SK-N-SH (cell line): ENCODE measurements around the gene CDC25B. TPM values are rescaled to one million over a fixed set of nuclear protein-coding genes. Genes with fewer than 3 reads are reported as not detected.

Source experiments
- CTCF ChIA-PET: fragments of 300-600, 350-600 bp; formaldehyde crosslinking; extraction: SDS; loops from one replicate; lab custom pipeline; 2021; lab: Yijun Ruan, JAX
- POLR2A ChIA-PET: fragments of 350-600 bp; sonication (Branson Sonifier 250); formaldehyde crosslinking; extraction: SDS; loops from one replicate; lab custom pipeline; 2020; ENCODE audit warnings: antibody characterized with exemption, inconsistent platforms; lab: Yijun Ruan, JAX
- DNase-seq: peaks from one replicate; pipeline ENCODE4 v3.0.0; 2012
- H2AFZ ChIP-seq: fragments of 200-600 bp; sonication (generic); 2 replicates; pipeline ENCODE4 v1.8.1; 2016; ENCODE audit warnings: antibody characterized with exemption, mild to moderate bottlenecking, low read depth
- H3F3A ChIP-seq: fragments of 200-600 bp; sonication (generic); replicated peaks from 2 replicates; pipeline ENCODE3; 2016; ENCODE audit warnings: antibody characterized with exemption, mild to moderate bottlenecking; ENCODE audit not compliant: insufficient read depth
- H3K27ac ChIP-seq, 2 experiments: fragments of 200-500 bp in 1 of 2; fragments of 200-600 bp in 1 of 2; sonication (Bioruptor generic) in 1 of 2; sonication (generic), shearing (Covaris generic) in 1 of 2; 2 replicates each; pipeline versions ENCODE4 v1.5.1 to v1.6.1; 2014 to 2016; ENCODE audit warnings: low read depth in 2 of 2, inconsistent platforms in 1 of 2, low read length in 1 of 2, mild to moderate bottlenecking in 1 of 2, mixed read lengths in 1 of 2
- H3K27me3 ChIP-seq: fragments of 200-600 bp; sonication (generic), shearing (Covaris generic); 2 replicates; pipeline ENCODE4 v1.6.1; 2016; ENCODE audit warnings: mixed run types; ENCODE audit not compliant: insufficient read depth
- H3K36me3 ChIP-seq, 2 experiments: fragments of 200-500 bp in 1 of 2; fragments of 200-600 bp in 1 of 2; sonication (Bioruptor generic) in 1 of 2; sonication (generic) in 1 of 2; replicated peaks in 1 of 2; 2 replicates each; pipeline versions ENCODE3 to v1.5.1; 2014 to 2016; ENCODE audit warnings: low read length in 1 of 2, mild to moderate bottlenecking in 1 of 2; ENCODE audit not compliant: insufficient read depth in 2 of 2, control insufficient read depth in 1 of 2
- H3K4me1 ChIP-seq, 2 experiments: fragments of 200-500 bp in 1 of 2; fragments of 200-600 bp in 1 of 2; sonication (Bioruptor generic) in 1 of 2; sonication (generic), shearing (Covaris generic) in 1 of 2; 2 replicates each; pipeline versions ENCODE4 v1.5.1 to v1.6.1; 2014 to 2016; ENCODE audit warnings: low read depth in 1 of 2, low read length in 1 of 2, mixed run types in 1 of 2; ENCODE audit not compliant: insufficient read depth in 2 of 2, control insufficient read depth in 1 of 2
- H3K4me2 ChIP-seq: fragments of 200-600 bp; sonication (generic), shearing (Covaris generic); 2 replicates; pipeline ENCODE4 v1.6.1; 2017; ENCODE audit warnings: mixed run types
- H3K4me3 ChIP-seq, 2 experiments: fragments of 200-500 bp in 1 of 2; fragments of 200-600 bp in 1 of 2; sonication (Bioruptor generic) in 1 of 2; sonication (generic), shearing (Covaris generic) in 1 of 2; 2 replicates each; pipeline versions ENCODE4 v1.5.1 to v1.8.1; 2014 to 2016; ENCODE audit warnings: low read depth in 2 of 2, inconsistent platforms in 1 of 2, low read length in 1 of 2, mild to moderate bottlenecking in 1 of 2, mixed read lengths in 1 of 2, moderate library complexity in 1 of 2
- H3K79me2 ChIP-seq: fragments of 200-600 bp; sonication (generic); 2 replicates; pipeline ENCODE4 v1.8.1; 2017; ENCODE audit warnings: mild to moderate bottlenecking; ENCODE audit not compliant: insufficient read depth
- H3K9ac ChIP-seq: fragments of 200-600 bp; sonication (generic); 2 replicates; pipeline ENCODE4 v1.6.1; 2017; ENCODE audit warnings: mixed run types
- H3K9me2 ChIP-seq: fragments of 200-600 bp; sonication (generic); 2 replicates; pipeline ENCODE4 v1.6.1; 2017; ENCODE audit warnings: mixed run types
- H3K9me3 ChIP-seq: fragments of 200-600 bp; sonication (generic); 2 replicates; pipeline ENCODE4 v1.6.1; 2017; ENCODE audit warnings: mixed run types, mild to moderate bottlenecking, moderate library complexity
- H4K20me1 ChIP-seq: fragments of 200-600 bp; sonication (generic); 2 replicates; pipeline ENCODE4 v1.6.1; 2017; ENCODE audit warnings: mild to moderate bottlenecking, mixed run types; ENCODE audit not compliant: insufficient read depth
- CHD2 ChIP-seq: fragments of 150-350 bp; IDR thresholded peaks from 2 replicates; pipeline ENCODE4 v1.6.1; 2018; ENCODE audit warnings: low read length; ENCODE audit not compliant: partially characterized antibody
- CTCF ChIP-seq: fragments of 200-600 bp; sonication (generic); IDR thresholded peaks from 2 replicates; pipeline ENCODE4 v1.6.1; 2017; ENCODE audit warnings: antibody characterized with exemption, mild to moderate bottlenecking, moderate library complexity
- FOXJ3 ChIP-seq: sonication (generic); formaldehyde crosslinking; IDR thresholded peaks from 2 replicates; pipeline ENCODE4 v1.5.1; 2020; ENCODE audit warnings: mild to moderate bottlenecking, missing genetic modification reagents
- GATA2 ChIP-seq: sonication (generic); formaldehyde crosslinking; IDR thresholded peaks from 2 replicates; pipeline ENCODE4 v1.5.0; 2020; ENCODE audit warnings: mild to moderate bottlenecking, missing genetic modification reagents
- JUND ChIP-seq: IDR thresholded peaks from 2 replicates; pipeline ENCODE4 v1.4.0; 2012
- MEF2A ChIP-seq: IDR thresholded peaks from 2 replicates; pipeline ENCODE4 v1.4.0; 2012; ENCODE audit warnings: low read depth, borderline replicate concordance
- RCOR1 ChIP-seq: fragments of 150-350 bp; IDR thresholded peaks from 2 replicates; pipeline ENCODE4 v1.6.1; 2017; ENCODE audit warnings: antibody characterized with exemption, low read length
- RFX5 ChIP-seq: IDR thresholded peaks from 2 replicates; pipeline ENCODE4 v1.6.1; 2012; ENCODE audit warnings: mild to moderate bottlenecking, improper control_type of control experiment, low read length
- RXRA ChIP-seq: IDR thresholded peaks from 2 replicates; pipeline ENCODE4 v1.4.0; 2012; ENCODE audit warnings: low read depth, mild to moderate bottlenecking, borderline replicate concordance
- SMC3 ChIP-seq: IDR thresholded peaks from 2 replicates; pipeline ENCODE4 v1.6.1; 2012; ENCODE audit warnings: low read depth, low read length, improper control_type of control experiment
- TAF1 ChIP-seq: IDR thresholded peaks from 2 replicates; pipeline ENCODE4 v1.6.1; 2012; ENCODE audit warnings: low read depth, mild to moderate bottlenecking, low read length, moderate library complexity, borderline replicate concordance
- TEAD4 ChIP-seq: IDR thresholded peaks from 2 replicates; pipeline ENCODE4 v1.4.0; 2012; ENCODE audit warnings: mild to moderate bottlenecking, borderline replicate concordance; ENCODE audit not compliant: insufficient read depth
- USF1 ChIP-seq: IDR thresholded peaks from 2 replicates; pipeline ENCODE4 v1.4.0; 2012; ENCODE audit warnings: low read depth, borderline replicate concordance
- YY1 ChIP-seq: IDR thresholded peaks from 2 replicates; pipeline ENCODE4 v1.4.0; 2012; ENCODE audit warnings: low read depth, mild to moderate bottlenecking
- WGBS: methylation state at CpG from one replicate; pipeline ENCODE4 v1.1.6; 2017; ENCODE audit warnings: low lambda C conversion rate; 5-methylcytosine and 5-hydroxymethylcytosine counted together
- polyA plus RNA-seq, 3 experiments: library from polyadenylated mRNA; depleted of rRNA; stranded (reverse); fragments of >200 nt; gene quantifications; 2 replicates each; pipeline ENCODE4 v1.2.3, GENCODE V29; 2012

Gene CDC25B
- polyA plus RNA-seq, 1 of the 3 experiments (the other 2 are of a cell fraction) = 56.5 TPM

GRCh38 chr20:3848565-3848964, 52.5 kb downstream of the CDC25B start:
- ChIA-PET POLR2A (no interaction called here), CTCF (interaction anchor here (0.7 to 1.0 kb wide), 2 partner anchors 67 to 96 kb away, joined by 3 read pairs; partner anchors contain the start of gene SPEF1)
- Histone ChIP-seq H3K79me2 (peaks cover 64% of the 10 kb centered on the region), H3F3A (no peaks in the 10 kb centered on the region), H3K4me2 (no peak overlapping the region), H3K9me3 (no peaks in the 10 kb centered on the region), H3K9me2 (no peaks in the 10 kb centered on the region), H3K9ac (no peak overlapping the region), H3K36me3 (no peaks in the 10 kb centered on the region), H2AFZ (no peak overlapping the region), H3K27ac (no peak overlapping the region), H4K20me1 (no peaks in the 10 kb centered on the region), H3K4me3 (no peak overlapping the region; a peak in 1 of 4 replicates), H3K4me1 (peaks cover 0 to 5% of the 10 kb centered on the region in 2 experiments; a peak in 1 of 4 replicates), H3K27me3 (no peaks in the 10 kb centered on the region)
- no peak for DNase-seq
- TF ChIP-seq RCOR1 (no peak), USF1 (no peak), RFX5 (no peak), GATA2 (CRISPR knock-in tag) (no peak), RXRA (no peak), TEAD4 (no peak), MEF2A (no peak), TAF1 (no peak), SMC3 (no peak), FOXJ3 (no peak), JUND (no peak)
- 88% methylated on average over 1 of the region's 1 CpG for whole genome bisulfite sequencing

- Histone ChIP-seq H3K9ac (no peak overlapping the region), H3K27ac (no peak overlapping the region), H3K36me3 (peaks cover 18 to 21% of the 10 kb centered on the region in 2 experiments), H3K9me3 (no peaks in the 10 kb centered on the region), H2AFZ (no peak overlapping the region), H3K79me2 (peaks cover 43% of the 10 kb centered on the region), H4K20me1 (no peaks in the 10 kb centered on the region)
- CTCF ChIA-PET = interaction anchor here (0.6 to 5.2 kb wide), 32 partner anchors 10 to 401 kb away, joined by 3 to 42 read pairs (median 4); partner anchors contain the start of genes AP5S1, CENPB and SPEF1
- WGBS = 83% methylated on average over 4 of the region's 4 CpGs
- no peak for TF ChIP-seq CTCF
- no peak for TF ChIP-seq RCOR1
- TF ChIP-seq CHD2 = no peak
- no peak for TF ChIP-seq YY1
- TF ChIP-seq, all 33 proteins: peak for 0
- no peak for DNase-seq
- POLR2A ChIA-PET = no interaction called here
- Histone ChIP-seq H3K4me2 (no peak overlapping the region), H3K9me2 (no peaks in the 10 kb centered on the region), H3K4me1 (no peaks in the 10 kb centered on the region), H3F3A (peaks cover 11% of the 10 kb centered on the region), H3K4me3 (no peak overlapping the region), H3K27me3 (no peaks in the 10 kb centered on the region)
Measured at GRCh38 chr20:3854462-3854871, 58.4 kb downstream of the CDC25B start.

Other genes with a start within 250 kb of the CDC25B start
- gene GFRA4, start 132.9 kb upstream of the CDC25B start, polyA plus RNA-seq (2012; rRNA removed) = not detected in 2 replicates
- gene ADAM33, start 114.3 kb upstream of the CDC25B start, polyA plus RNA-seq (2012; rRNA removed) = 4.8 and 5.0 TPM in 2 replicates
- gene SIGLEC1, start 83.7 kb upstream of the CDC25B start, polyA plus RNA-seq (2012; rRNA removed) = not detected in 2 replicates
- gene HSPA12B, start 63.6 kb upstream of the CDC25B start, polyA plus RNA-seq (2012; rRNA removed) = 0.24 and 0.46 TPM in 2 replicates
- gene ADISSP, start 28.6 kb upstream of the CDC25B start, polyA plus RNA-seq (2012; rRNA removed) = 59.9 and 73.9 TPM in 2 replicates
- 1.6 and 1.8 TPM in 2 replicates for gene SPEF1, start 14.9 kb upstream of the CDC25B start, polyA plus RNA-seq (2012; rRNA removed)
- 37.6 and 41.2 TPM in 2 replicates for gene CENPB, start 9.6 kb upstream of the CDC25B start, polyA plus RNA-seq (2012; rRNA removed)
- 8.6 and 10.3 TPM in 2 replicates for gene AP5S1, start 24.2 kb downstream of the CDC25B start, polyA plus RNA-seq (2012; rRNA removed)
- 9.1 and 10.5 TPM in 2 replicates for gene MAVS, start 50.5 kb downstream of the CDC25B start, polyA plus RNA-seq (2012; rRNA removed)
- gene PANK2, start 93.1 kb downstream of the CDC25B start, polyA plus RNA-seq (2012; rRNA removed) = 17.7 and 23.3 TPM in 2 replicates
- 6.9 and 7.9 TPM in 2 replicates for gene RNF24, start 219.2 kb downstream of the CDC25B start, polyA plus RNA-seq (2012; rRNA removed)